Activated CD8-positive, alpha-beta memory T cell treated with anti-CD3 and anti-CD28 coated beads, Interleukin-2, amount 50 U/mL, for 1 hour (primary cell): ENCODE data around the gene NET1.
"Not testable (repeated sequence)": the region's sequence is repeated elsewhere in the genome, so short reads cannot be mapped to it uniquely, and the experiment has no call there.

Experiments used
- DNase-seq: peaks from one replicate; pipeline ENCODE4 v3.0.0-alpha.2; 2020; ENCODE audit errors: extremely low read depth

Gene NET1, protein sequence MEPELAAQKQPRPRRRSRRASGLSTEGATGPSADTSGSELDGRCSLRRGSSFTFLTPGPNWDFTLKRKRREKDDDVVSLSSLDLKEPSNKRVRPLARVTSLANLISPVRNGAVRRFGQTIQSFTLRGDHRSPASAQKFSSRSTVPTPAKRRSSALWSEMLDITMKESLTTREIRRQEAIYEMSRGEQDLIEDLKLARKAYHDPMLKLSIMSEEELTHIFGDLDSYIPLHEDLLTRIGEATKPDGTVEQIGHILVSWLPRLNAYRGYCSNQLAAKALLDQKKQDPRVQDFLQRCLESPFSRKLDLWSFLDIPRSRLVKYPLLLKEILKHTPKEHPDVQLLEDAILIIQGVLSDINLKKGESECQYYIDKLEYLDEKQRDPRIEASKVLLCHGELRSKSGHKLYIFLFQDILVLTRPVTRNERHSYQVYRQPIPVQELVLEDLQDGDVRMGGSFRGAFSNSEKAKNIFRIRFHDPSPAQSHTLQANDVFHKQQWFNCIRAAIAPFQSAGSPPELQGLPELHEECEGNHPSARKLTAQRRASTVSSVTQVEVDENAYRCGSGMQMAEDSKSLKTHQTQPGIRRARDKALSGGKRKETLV

DNA sequence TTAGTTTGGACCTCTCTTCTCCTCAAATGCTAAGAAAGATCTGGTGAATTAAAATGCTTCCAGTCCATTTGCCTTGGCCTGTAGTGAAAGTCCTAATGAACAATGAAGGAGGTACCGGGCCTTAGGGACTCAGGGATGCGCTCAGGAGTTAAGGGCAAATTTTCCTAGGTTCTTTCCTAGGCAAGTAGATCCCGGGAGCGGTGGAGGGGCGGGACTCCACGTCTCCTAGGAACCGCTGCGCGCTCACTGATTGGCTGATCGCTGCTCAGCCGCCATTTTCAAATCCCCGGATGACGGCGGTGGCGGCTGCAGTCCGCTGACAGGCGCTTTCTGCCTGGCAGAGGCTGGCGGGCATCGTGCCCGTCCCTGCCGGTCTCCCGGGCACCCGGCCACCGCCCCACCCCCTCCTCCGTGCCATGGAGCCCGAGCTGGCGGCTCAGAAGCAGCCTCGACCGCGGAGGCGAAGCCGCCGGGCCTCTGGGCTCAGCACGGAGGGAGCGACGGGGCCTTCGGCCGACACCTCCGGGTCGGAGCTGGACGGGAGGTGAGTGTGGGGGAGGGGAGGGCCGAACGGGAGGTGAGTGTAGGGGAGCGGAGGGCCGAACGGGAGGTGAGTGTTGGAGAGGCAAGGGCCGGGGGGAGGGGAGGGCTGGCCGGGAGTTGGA lies at the start of gene NET1:
TSS of gene NET1 (plus strand) at position 281 of the 665 bp plus-strand sequence. CDS start at position 417, 136 bp downstream.
- no peak for DNase-seq

- DNase-seq: no peak
These were observed 49.5 kb upstream of the NET1 start for GRCh38 chr10:5362873-5363272.

GRCh38 chr10:5364374-5364773 lies 48.0 kb upstream of the NET1 start:
- no peak for DNase-seq

- DNase-seq: no peak
These were observed 47.4 kb upstream of the NET1 start, which contains the start of gene UCN3 for GRCh38 chr10:5364890-5365338. Gene UCN3 (plus strand): TSS chr10:5364966. CDS start chr10:5373721, 8,755 bp downstream.

- DNase-seq: no peak
These were observed 46.4 kb upstream of the NET1 start for GRCh38 chr10:5365928-5366327.

DNA sequence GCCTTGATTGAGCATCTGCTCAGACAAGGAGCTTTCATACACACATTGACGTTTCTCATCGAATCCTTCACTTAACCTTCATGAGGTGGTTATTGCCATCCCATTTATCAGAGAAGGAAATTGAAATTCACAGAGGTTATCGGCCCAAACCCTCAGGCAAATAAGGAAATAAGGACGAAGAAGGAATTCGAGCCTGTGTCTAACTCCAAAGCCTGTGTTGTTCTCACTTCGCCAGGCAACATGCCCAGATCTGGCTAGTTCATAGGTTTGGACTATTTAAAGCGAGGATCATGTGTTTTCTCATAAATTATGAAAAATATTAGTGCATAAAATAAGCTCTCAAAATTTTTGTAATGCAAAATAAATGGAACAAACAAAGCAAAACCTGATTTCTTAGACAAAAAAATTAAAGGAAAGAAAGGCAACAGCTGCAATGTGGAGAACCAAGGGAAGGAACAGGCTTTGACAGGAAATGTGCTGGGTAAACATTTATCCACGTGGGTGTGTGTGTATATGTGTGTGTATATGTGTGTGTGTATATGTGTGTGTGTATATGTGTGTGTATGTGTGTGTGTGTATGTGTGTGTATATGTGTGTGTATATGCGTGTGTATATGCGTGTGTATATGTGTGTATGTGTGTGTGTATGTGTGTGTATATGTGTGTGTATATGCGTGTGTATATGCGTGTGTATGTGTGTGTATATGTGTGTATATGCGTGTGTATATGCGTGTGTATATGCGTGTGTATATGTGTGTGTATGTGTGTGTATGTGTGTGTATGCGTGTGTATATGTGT lies 42.8 kb upstream of the NET1 start:
- no peak for DNase-seq

DNA sequence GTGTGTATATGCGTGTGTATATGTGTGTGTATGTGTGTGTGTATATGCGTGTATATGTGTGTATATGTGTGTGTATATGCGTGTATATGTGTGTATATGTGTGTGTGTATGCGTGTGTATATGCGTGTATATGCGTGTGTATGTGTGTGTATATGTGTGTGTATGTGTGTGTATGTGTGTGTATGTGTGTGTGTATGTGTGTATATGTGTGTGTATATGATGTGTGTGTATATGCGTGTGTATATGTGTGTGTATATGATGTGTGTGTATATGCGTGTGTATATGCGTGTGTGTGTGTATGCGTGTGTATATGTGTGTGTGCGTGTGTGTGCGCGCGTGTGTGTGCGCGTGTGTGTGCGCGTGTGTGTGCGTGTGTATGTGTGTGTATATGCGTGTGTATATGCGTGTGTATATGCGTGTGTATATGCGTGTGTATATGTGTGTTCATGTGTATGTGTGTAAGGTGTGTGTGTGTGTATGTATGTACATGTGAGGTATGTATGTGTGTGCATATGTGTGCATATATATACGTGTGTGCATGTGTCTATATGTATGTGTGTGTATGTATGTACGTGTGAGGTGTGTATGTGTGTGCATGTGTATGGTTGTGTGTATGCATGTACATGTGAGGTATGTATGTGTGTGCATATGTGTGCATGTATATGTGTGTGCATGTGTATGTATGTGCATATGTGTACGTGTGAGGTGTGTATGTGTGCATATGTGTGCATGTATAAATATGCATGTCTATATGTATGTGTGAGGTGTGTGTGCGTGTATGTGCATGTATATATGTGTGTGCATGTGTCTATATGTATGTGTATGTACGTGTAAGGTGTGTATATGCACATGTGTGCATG lies 41.6 kb upstream of the NET1 start:
- no peak for DNase-seq

DNA sequence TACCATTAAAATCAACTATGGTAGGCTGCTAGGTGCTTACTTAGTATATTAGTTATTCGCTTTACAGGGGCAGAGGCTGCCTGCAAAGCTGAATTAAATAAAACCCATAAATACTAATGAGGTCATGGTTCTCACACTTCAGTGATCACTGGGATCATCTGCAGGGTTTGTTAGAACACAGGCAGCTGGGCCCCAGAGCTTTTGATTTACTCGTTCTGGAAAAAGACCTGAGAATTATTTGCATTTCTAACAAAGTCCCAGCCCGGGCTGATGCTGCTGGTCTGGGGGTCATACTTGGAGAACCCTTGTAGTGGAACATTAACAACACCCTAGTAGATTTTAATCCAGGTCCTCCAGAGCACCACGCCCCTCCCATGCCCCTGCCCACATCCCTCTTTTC lies 39.0 kb upstream of the NET1 start:
- no peak for DNase-seq

GRCh38 chr10:5373891-5374611 lies 38.3 kb upstream of the NET1 start:
- DNase-seq: no peak

DNA sequence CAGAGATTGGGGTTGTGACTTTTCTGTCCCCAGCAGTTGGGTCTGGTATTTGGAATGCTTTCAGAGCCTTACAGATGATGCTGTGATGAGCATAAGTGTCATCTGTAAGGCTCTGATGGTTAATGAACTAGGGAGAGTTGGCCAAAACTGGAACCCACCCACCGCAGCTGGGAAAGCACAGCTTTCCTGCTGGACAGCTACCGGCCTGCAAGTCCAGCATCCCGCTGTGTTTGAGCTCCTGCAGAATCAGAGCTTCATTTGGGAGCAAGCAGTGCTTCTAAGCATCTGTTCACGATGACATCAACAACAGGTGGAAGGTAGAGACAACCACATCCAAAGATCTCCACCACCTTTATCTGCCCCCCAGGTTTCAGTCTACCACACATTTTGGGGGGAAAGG lies 35.9 kb upstream of the NET1 start:
- no peak for DNase-seq

GRCh38 chr10:5379202-5379601 lies 33.2 kb upstream of the NET1 start:
- not testable (repeated sequence) for DNase-seq

GRCh38 chr10:5380395-5380794 lies 32.0 kb upstream of the NET1 start:
- DNase-seq: not testable (repeated sequence)

GRCh38 chr10:5381187-5381586 lies 31.2 kb upstream of the NET1 start:
- DNase-seq: no peak

DNA sequence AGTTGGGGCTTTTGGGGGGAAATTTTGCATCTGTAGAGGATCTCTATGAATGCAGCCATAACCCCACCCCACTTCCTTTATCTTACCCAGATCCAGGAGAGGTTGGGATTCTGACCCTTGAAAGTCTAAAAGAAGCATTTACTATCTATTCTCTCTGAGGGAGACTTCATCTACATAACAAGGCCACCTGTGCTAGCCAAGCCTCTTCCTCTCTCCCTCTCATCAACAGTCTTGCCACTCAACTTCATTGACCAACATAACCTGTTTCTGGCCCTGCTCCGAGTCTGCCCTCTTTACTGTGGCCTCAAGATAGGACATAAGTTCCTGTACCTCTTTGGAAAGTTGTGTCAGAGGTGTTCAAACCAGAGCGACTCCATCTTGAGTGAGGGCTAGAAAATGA lies 27.1 kb upstream of the NET1 start:
- no peak for DNase-seq

GRCh38 chr10:5387169-5387568 lies 25.2 kb upstream of the NET1 start:
- DNase-seq: no peak

- no peak for DNase-seq
These were observed 21.7 kb upstream of the NET1 start for GRCh38 chr10:5390607-5391205.

GRCh38 chr10:5391790-5392189 lies 20.6 kb upstream of the NET1 start:
- no peak for DNase-seq

- no peak for DNase-seq
These were observed 18.8 kb upstream of the NET1 start for GRCh38 chr10:5393529-5393928.

GRCh38 chr10:5395168-5395567 lies 17.2 kb upstream of the NET1 start:
- DNase-seq: no peak
